Ishikawa (cell line): ENCODE measurements around the gene EML4.

Experiments
- CEBPB ChIP-seq: IDR thresholded peaks from 2 replicates; pipeline ENCODE4 v1.6.1; 2012
- CREB1 ChIP-seq: IDR thresholded peaks from 2 replicates; pipeline ENCODE4 v1.6.1; 2012; ENCODE audit warnings: low read depth
- EGR1 ChIP-seq: IDR thresholded peaks from 2 replicates; pipeline ENCODE4 v1.6.1; 2012
- FOXM1 ChIP-seq: IDR thresholded peaks from 2 replicates; pipeline ENCODE4 v1.6.1; 2012; ENCODE audit warnings: low read depth, borderline replicate concordance
- RAD21 ChIP-seq: IDR thresholded peaks from 2 replicates; pipeline ENCODE4 v1.6.1; 2012; ENCODE audit warnings: low read depth
- REST ChIP-seq: IDR thresholded peaks from 2 replicates; pipeline ENCODE4 v1.6.1; 2012; ENCODE audit warnings: low read depth, mild to moderate bottlenecking
- TAF1 ChIP-seq: IDR thresholded peaks from 2 replicates; pipeline ENCODE4 v1.6.1; 2012; ENCODE audit warnings: low read depth, mild to moderate bottlenecking
- YY1 ChIP-seq: IDR thresholded peaks from 2 replicates; pipeline ENCODE4 v1.6.1; 2012; ENCODE audit warnings: low read depth
- TF ChIP-seq, protein P1 (sequence below): IDR thresholded peaks from 2 replicates; pipeline ENCODE4 v1.6.1; 2012

GRCh38 chr2:42340045-42340937, 171.1 kb downstream of the EML4 start:
- TF ChIP-seq CEBPB (no peak), YY1 (no peak), RAD21 (no peak), FOXM1 (no peak), TAF1 (no peak), REST (no peak), CREB1 (no peak), EGR1 (no peak)
- TF ChIP-seq, protein P1, sequence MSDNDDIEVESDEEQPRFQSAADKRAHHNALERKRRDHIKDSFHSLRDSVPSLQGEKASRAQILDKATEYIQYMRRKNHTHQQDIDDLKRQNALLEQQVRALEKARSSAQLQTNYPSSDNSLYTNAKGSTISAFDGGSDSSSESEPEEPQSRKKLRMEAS: no peak
